ENCODE data around the gene ORM2.

DNA sequence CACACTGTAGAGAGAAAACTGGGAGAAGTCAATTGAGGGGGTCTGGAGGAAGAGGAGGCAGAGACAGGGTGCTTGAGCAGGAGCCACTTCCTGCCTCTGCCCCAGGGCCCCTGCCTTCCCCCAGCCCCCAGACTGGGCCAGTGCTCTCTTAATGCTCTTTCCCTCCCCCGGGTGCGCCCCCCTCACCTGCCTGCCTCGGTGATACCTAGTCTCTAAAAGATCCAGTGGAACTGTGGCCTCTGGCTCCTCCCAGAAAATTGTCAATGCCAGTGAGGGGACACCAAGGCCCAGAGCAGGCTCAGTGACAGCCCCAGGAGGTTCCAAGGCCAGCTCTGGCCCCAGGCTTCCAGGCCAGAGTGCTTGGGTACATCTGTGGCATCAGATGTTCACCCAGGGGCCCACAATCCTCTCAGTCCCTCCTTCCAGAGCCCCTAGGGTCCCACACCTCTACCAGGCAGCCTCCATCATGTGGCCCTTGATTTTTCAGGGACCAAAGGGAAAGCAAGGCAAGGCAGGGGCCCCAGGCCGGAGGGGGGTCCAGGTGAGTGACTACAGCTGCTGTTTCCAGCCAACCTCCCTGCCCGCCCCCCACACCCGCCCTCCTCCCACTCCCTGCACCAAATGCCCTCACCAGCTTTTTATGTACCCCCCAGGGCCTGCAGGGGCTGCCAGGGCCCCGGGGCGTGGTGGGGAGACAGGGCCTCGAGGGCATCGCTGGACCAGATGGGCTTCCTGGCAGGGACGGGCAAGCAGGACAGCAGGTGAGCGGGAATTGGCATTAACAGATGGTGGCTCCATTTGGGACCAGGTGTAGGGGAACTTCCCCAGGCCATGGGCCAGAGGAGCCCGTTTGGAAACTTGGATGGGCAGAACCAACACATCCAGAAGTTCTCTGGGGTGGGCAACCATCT is 39.8 kb upstream of the ORM2 start:
- no peak for TF ChIP-seq POLR2A (IDR thresholded peaks at IDR 0.05; ENCODE audit: borderline replicate concordance, extremely low read depth, insufficient read depth, insufficient read length)
- TF ChIP-seq, protein P1, sequence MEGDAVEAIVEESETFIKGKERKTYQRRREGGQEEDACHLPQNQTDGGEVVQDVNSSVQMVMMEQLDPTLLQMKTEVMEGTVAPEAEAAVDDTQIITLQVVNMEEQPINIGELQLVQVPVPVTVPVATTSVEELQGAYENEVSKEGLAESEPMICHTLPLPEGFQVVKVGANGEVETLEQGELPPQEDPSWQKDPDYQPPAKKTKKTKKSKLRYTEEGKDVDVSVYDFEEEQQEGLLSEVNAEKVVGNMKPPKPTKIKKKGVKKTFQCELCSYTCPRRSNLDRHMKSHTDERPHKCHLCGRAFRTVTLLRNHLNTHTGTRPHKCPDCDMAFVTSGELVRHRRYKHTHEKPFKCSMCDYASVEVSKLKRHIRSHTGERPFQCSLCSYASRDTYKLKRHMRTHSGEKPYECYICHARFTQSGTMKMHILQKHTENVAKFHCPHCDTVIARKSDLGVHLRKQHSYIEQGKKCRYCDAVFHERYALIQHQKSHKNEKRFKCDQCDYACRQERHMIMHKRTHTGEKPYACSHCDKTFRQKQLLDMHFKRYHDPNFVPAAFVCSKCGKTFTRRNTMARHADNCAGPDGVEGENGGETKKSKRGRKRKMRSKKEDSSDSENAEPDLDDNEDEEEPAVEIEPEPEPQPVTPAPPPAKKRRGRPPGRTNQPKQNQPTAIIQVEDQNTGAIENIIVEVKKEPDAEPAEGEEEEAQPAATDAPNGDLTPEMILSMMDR (IDR thresholded peaks at IDR 0.05 in 2 of 3, conservative IDR thresholded peaks at IDR 0.05 in 1 of 3; ENCODE audit: borderline replicate concordance in 1 of 3, insufficient read depth in 1 of 3, low read depth in 2 of 3, low read length in 2 of 3) = no peak
- no peak for TF ChIP-seq ZNF274 (IDR thresholded peaks at IDR 0.05; ENCODE audit: low read depth, low read length)
- TF ChIP-seq ATF3 (IDR thresholded peaks at IDR 0.05) = no peak
- TF ChIP-seq SP1 (IDR thresholded peaks at IDR 0.05; ENCODE audit: low read depth) = no peak
- TF ChIP-seq POLR2AphosphoS5 (IDR thresholded peaks at IDR 0.05; ENCODE audit: low read depth, low read length) = no peak
- no peak for TF ChIP-seq EZH2 (IDR thresholded peaks at IDR 0.05)
- TF ChIP-seq RAD21 (IDR thresholded peaks at IDR 0.05; ENCODE audit: low read depth) = no peak
- TF ChIP-seq, protein P2, sequence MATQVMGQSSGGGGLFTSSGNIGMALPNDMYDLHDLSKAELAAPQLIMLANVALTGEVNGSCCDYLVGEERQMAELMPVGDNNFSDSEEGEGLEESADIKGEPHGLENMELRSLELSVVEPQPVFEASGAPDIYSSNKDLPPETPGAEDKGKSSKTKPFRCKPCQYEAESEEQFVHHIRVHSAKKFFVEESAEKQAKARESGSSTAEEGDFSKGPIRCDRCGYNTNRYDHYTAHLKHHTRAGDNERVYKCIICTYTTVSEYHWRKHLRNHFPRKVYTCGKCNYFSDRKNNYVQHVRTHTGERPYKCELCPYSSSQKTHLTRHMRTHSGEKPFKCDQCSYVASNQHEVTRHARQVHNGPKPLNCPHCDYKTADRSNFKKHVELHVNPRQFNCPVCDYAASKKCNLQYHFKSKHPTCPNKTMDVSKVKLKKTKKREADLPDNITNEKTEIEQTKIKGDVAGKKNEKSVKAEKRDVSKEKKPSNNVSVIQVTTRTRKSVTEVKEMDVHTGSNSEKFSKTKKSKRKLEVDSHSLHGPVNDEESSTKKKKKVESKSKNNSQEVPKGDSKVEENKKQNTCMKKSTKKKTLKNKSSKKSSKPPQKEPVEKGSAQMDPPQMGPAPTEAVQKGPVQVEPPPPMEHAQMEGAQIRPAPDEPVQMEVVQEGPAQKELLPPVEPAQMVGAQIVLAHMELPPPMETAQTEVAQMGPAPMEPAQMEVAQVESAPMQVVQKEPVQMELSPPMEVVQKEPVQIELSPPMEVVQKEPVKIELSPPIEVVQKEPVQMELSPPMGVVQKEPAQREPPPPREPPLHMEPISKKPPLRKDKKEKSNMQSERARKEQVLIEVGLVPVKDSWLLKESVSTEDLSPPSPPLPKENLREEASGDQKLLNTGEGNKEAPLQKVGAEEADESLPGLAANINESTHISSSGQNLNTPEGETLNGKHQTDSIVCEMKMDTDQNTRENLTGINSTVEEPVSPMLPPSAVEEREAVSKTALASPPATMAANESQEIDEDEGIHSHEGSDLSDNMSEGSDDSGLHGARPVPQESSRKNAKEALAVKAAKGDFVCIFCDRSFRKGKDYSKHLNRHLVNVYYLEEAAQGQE (IDR thresholded peaks at IDR 0.05; ENCODE audit: low read depth) = no peak
- TF ChIP-seq, protein P3, sequence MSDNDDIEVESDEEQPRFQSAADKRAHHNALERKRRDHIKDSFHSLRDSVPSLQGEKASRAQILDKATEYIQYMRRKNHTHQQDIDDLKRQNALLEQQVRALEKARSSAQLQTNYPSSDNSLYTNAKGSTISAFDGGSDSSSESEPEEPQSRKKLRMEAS (IDR thresholded peaks at IDR 0.05) = no peak
- no peak for TF ChIP-seq JUND (IDR thresholded peaks at IDR 0.05)
- TF ChIP-seq SIN3A (IDR thresholded peaks at IDR 0.05; ENCODE audit: low read depth) = no peak
